Measurements from ENCODE around the gene MCF2L2. TPM values are rescaled to one million over a fixed set of nuclear protein-coding genes. Genes with fewer than 3 reads are reported as not detected.

Gene MCF2L2
- polyA plus RNA-seq, 1 donor, result 0.25 TPM

GRCh38 chr3:183295211-183295610 lies 133.2 kb downstream of the MCF2L2 start:
- no peak for DNase-seq (ENCODE audit: low read depth)

GRCh38 chr3:183293966-183294365 lies 134.5 kb downstream of the MCF2L2 start:
- no peak for DNase-seq (ENCODE audit: low read depth)

- DNase-seq (ENCODE audit: low read depth), result no peak
Observed at GRCh38 chr3:183291497-183292031, 136.9 kb downstream of the MCF2L2 start.

GRCh38 chr3:183290216-183290615 lies 138.2 kb downstream of the MCF2L2 start:
- DNase-seq (ENCODE audit: low read depth), result no peak

- no peak for DNase-seq (ENCODE audit: low read depth)
Observed at GRCh38 chr3:183288117-183288516, 140.3 kb downstream of the MCF2L2 start.

- DNase-seq (ENCODE audit: low read depth), result no peak
Observed at GRCh38 chr3:183287301-183287971, 141.0 kb downstream of the MCF2L2 start.

- DNase-seq (ENCODE audit: low read depth), result no peak
Observed at GRCh38 chr3:183285828-183286457, 142.5 kb downstream of the MCF2L2 start.

GRCh38 chr3:183285318-183285717 lies 143.1 kb downstream of the MCF2L2 start:
- DNase-seq (ENCODE audit: low read depth), result no peak

- DNase-seq (ENCODE audit: low read depth), result no peak
Observed at GRCh38 chr3:183284570-183284969, 143.8 kb downstream of the MCF2L2 start.

- no peak for DNase-seq (ENCODE audit: low read depth)
Observed at GRCh38 chr3:183283886-183284285, 144.5 kb downstream of the MCF2L2 start.

- no peak for DNase-seq (ENCODE audit: low read depth)
Observed at GRCh38 chr3:183281126-183281797, 147.2 kb downstream of the MCF2L2 start.

- no peak for DNase-seq (ENCODE audit: low read depth)
Observed at GRCh38 chr3:183279371-183279770, 149.0 kb downstream of the MCF2L2 start.

- no peak for DNase-seq (ENCODE audit: low read depth)
Observed at GRCh38 chr3:183278479-183279088, 149.8 kb downstream of the MCF2L2 start.

GRCh38 chr3:183277260-183277659 lies 151.2 kb downstream of the MCF2L2 start:
- DNase-seq (ENCODE audit: low read depth), result no peak

GRCh38 chr3:183275937-183276336 lies 152.5 kb downstream of the MCF2L2 start:
- DNase-seq (ENCODE audit: low read depth), result no peak

GRCh38 chr3:183275418-183275817 lies 153.0 kb downstream of the MCF2L2 start:
- DNase-seq (ENCODE audit: low read depth), result no peak

- DNase-seq (ENCODE audit: low read depth), result no peak
Observed at GRCh38 chr3:183274609-183275008, 153.8 kb downstream of the MCF2L2 start.

- no peak for DNase-seq (ENCODE audit: low read depth)
Observed at GRCh38 chr3:183272791-183273190, 155.6 kb downstream of the MCF2L2 start.

- DNase-seq (ENCODE audit: low read depth), result no peak
Observed at GRCh38 chr3:183272142-183272541, 156.3 kb downstream of the MCF2L2 start.

- DNase-seq (ENCODE audit: low read depth), result no peak
Observed at GRCh38 chr3:183270344-183270743, 158.1 kb downstream of the MCF2L2 start.

- DNase-seq (ENCODE audit: low read depth), result no peak
Observed at GRCh38 chr3:183269345-183269744, 159.1 kb downstream of the MCF2L2 start.

GRCh38 chr3:183268366-183268765 lies 160.1 kb downstream of the MCF2L2 start:
- no peak for DNase-seq (ENCODE audit: low read depth)
